HEK293 (cell line): ENCODE results near the gene EIF4A3.

ENCODE experiments used
- CTCF ChIP-seq: fragments of 450-650 bp; formaldehyde crosslinking; IDR thresholded peaks from 2 replicates; pipeline ENCODE4 v1.5.1; 2016; ENCODE audit warnings: missing biosample characterization, missing genetic modification characterization
- KLF16 ChIP-seq: fragments of 450-650 bp; formaldehyde crosslinking; IDR thresholded peaks from 2 replicates; pipeline ENCODE4 v1.5.1; 2017; ENCODE audit warnings: missing biosample characterization, missing genetic modification characterization
- KLF9 ChIP-seq: fragments of 450-650 bp; formaldehyde crosslinking; IDR thresholded peaks from 2 replicates; pipeline ENCODE4 v1.5.1; 2016; ENCODE audit warnings: missing biosample characterization, missing genetic modification characterization, low read depth
- ZNF121 ChIP-seq: fragments of 450-650 bp; formaldehyde crosslinking; IDR thresholded peaks from 2 replicates; pipeline ENCODE4 v1.5.1; 2016; ENCODE audit warnings: missing biosample characterization, missing genetic modification characterization
- ZNF24 ChIP-seq: fragments of 450-650 bp; formaldehyde crosslinking; IDR thresholded peaks from 2 replicates; pipeline ENCODE4 v1.5.1; 2016; ENCODE audit warnings: missing biosample characterization, missing genetic modification characterization
- ZNF670 ChIP-seq: fragments of 450-650 bp; formaldehyde crosslinking; IDR thresholded peaks from 2 replicates; pipeline ENCODE4 v1.5.1; 2016; ENCODE audit warnings: missing biosample characterization, missing genetic modification characterization, low read depth

GRCh38 chr17:80146121-80147034, 550 bp downstream of the EIF4A3 start:
- TF ChIP-seq CTCF (tag by site-specific recombination) (no peak), KLF9 (no peak), ZNF670 (tag by site-specific recombination) (no peak), ZNF24 (no peak), KLF16 (tag by site-specific recombination) (no peak), ZNF121 (no peak)
